K562 (cell line): ENCODE results near the gene ATP6V0E1. TPM values are rescaled to one million over a fixed set of nuclear protein-coding genes. Genes with fewer than 3 reads are reported as not detected.

Experiments used
- CC2D1A ChIP-seq: fragments of 450-650 bp; IDR thresholded peaks from 2 replicates; pipeline ENCODE4 v1.6.1; 2017; ENCODE audit warnings: mild to moderate bottlenecking
- GTF2F1 ChIP-seq: IDR thresholded peaks from 2 replicates; pipeline ENCODE4 v1.6.1; 2011; ENCODE audit warnings: low read depth, low read length, improper control_type of control experiment
- HEY1 ChIP-seq: fragments of 250-450 bp; sonication (Bioruptor Pico); IDR thresholded peaks from 2 replicates; pipeline ENCODE4 v1.5.0; 2020; ENCODE audit warnings: mild to moderate bottlenecking, moderate library complexity, borderline replicate concordance
- KDM4B ChIP-seq, 2 experiments: fragments of 450-650 bp in 1 of 2; sonication (generic) in 1 of 2; IDR thresholded peaks; 2 replicates each; pipeline ENCODE4 v1.6.1; 2016 to 2017; ENCODE audit warnings: borderline replicate concordance in 2 of 2, antibody characterized with exemption in 1 of 2, low read depth in 1 of 2, mild to moderate bottlenecking in 1 of 2
- NFE2L1 ChIP-seq: fragments of 450-650 bp; IDR thresholded peaks from 2 replicates; pipeline ENCODE4 v1.6.1; 2016; ENCODE audit warnings: missing genetic modification characterization, low read depth, mild to moderate bottlenecking, missing compliant biosample characterization, moderate library complexity, borderline replicate concordance
- RBM17 ChIP-seq: fragments of 200-400 bp; formaldehyde crosslinking; IDR thresholded peaks from 2 replicates; pipeline ENCODE4 v1.6.1; 2017; ENCODE audit warnings: low read depth, mild to moderate bottlenecking, low read length, borderline replicate concordance
- SAP30 ChIP-seq: fragments of 200-600 bp; sonication (generic); IDR thresholded peaks from 2 replicates; pipeline ENCODE4 v1.6.1; 2012; ENCODE audit warnings: borderline replicate concordance, low read depth, mild to moderate bottlenecking, moderate library complexity, low read length, control low read depth, inconsistent platforms; ENCODE audit not compliant: insufficient read depth, poor library complexity, severe bottlenecking
- SMAD2 ChIP-seq: fragments of 150-350 bp; IDR thresholded peaks from 2 replicates; pipeline ENCODE4 v1.6.1; 2014; ENCODE audit warnings: low read depth, mild to moderate bottlenecking, low read length
- THRA ChIP-seq: fragments of 450-650 bp; IDR thresholded peaks from 2 replicates; pipeline ENCODE4 v1.6.1; 2017; ENCODE audit warnings: mild to moderate bottlenecking, moderate library complexity
- ZNF23 ChIP-seq: fragments of 250-450 bp; sonication (Bioruptor Pico); IDR thresholded peaks from 2 replicates; pipeline ENCODE4 v1.4.0; 2020; ENCODE audit warnings: mild to moderate bottlenecking
- ZNF347 ChIP-seq: fragments of 450-650 bp; formaldehyde crosslinking; IDR thresholded peaks from 2 replicates; pipeline ENCODE4 v1.4.0; 2020; ENCODE audit warnings: low read depth, mild to moderate bottlenecking, moderate library complexity
- ZNF384 ChIP-seq: IDR thresholded peaks from 2 replicates; pipeline ENCODE4 v1.6.1; 2012; ENCODE audit warnings: low read depth, low read length, improper control_type of control experiment
- polyA plus RNA-seq, 8 experiments: library from polyadenylated mRNA; depleted of rRNA in 4 of 8; stranded (reverse) in 5 of 8; unstranded in 3 of 8; fragments of >200 nt; fragmentation: Nextera tagmentation in 2 of 8; fragmentation: Illumina TruSeq in 1 of 8; extraction: Ambion mirVana in 2 of 8; extraction: Trizol in 1 of 8; gene quantifications; 2 replicates each; pipeline versions ENCODE4 v1.2.1 to v1.2.3, GENCODE V29; 2011 to 2014; ENCODE audit warnings: inconsistent platforms in 1 of 8, missing spikeins in 1 of 8
- total RNA-seq, 7 experiments: library from RNA; depleted of rRNA in 6 of 7; stranded (reverse); fragments of >200 nt in 6 of 7; fragmentation: Illumina TruSeq in 2 of 7; extraction: Trizol in 2 of 7; gene quantifications; 2 replicates each; pipeline versions ENCODE4 v1.2.1 to v1.2.3, GENCODE V29; 2011 to 2021; ENCODE audit warnings: low replicate concordance in 1 of 7
- TF ChIP-seq, protein P1 (sequence below): fragments of 250-450 bp; sonication (Bioruptor Pico); IDR thresholded peaks from 2 replicates; pipeline ENCODE4 v1.8.0; 2022; ENCODE audit warnings: moderate library complexity, mild to moderate bottlenecking, inconsistent platforms
- TF ChIP-seq, protein P2 (sequence below): fragments of 250-450 bp; sonication (Bioruptor Pico); IDR thresholded peaks from 2 replicates; pipeline ENCODE4 v1.4.0; 2020; ENCODE audit warnings: borderline replicate concordance
- TF ChIP-seq, protein P3 (sequence below): fragments of 250-450 bp; sonication (Bioruptor Pico); IDR thresholded peaks from 2 replicates; pipeline ENCODE4 v1.4.0; 2020; ENCODE audit warnings: mild to moderate bottlenecking, moderate library complexity
- TF ChIP-seq, protein P4 (sequence below): fragments of 450-650 bp; IDR thresholded peaks from 2 replicates; pipeline ENCODE4 v1.6.1; 2016; ENCODE audit warnings: antibody characterized with exemption
- TF ChIP-seq, protein P5 (sequence below): sonication (generic); formaldehyde crosslinking; IDR thresholded peaks from 2 replicates; pipeline ENCODE4 v1.8.0; 2022; ENCODE audit warnings: mild to moderate bottlenecking, missing genetic modification reagents

Gene ATP6V0E1
- total and polyA plus RNA-seq, 9 of the 15 experiments (the other 6 are each of a cell fraction or from before 2014, with no cell fraction given): 63.8 to 395 (median 112) TPM

- no peak for TF ChIP-seq THRA
- no peak for TF ChIP-seq ZNF23
- no peak for TF ChIP-seq NFE2L1 (tag)
- TF ChIP-seq SAP30: peak; percentile 96
- TF ChIP-seq KDM4B (IDR thresholded peaks at IDR 0.05; ENCODE audit: borderline replicate concordance in 2 of 2, low read depth in 1 of 2): peak in 1 of 2 experiments; percentile 86; a peak in 1 of 4 replicates
- no peak for TF ChIP-seq GTF2F1
- TF ChIP-seq, protein P1, sequence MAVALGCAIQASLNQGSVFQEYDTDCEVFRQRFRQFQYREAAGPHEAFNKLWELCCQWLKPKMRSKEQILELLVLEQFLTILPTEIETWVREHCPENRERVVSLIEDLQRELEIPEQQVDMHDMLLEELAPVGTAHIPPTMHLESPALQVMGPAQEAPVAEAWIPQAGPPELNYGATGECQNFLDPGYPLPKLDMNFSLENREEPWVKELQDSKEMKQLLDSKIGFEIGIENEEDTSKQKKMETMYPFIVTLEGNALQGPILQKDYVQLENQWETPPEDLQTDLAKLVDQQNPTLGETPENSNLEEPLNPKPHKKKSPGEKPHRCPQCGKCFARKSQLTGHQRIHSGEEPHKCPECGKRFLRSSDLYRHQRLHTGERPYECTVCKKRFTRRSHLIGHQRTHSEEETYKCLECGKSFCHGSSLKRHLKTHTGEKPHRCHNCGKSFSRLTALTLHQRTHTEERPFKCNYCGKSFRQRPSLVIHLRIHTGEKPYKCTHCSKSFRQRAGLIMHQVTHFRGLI (CRISPR knock-in tag): no peak
- no peak for TF ChIP-seq CC2D1A
- TF ChIP-seq, protein P2, sequence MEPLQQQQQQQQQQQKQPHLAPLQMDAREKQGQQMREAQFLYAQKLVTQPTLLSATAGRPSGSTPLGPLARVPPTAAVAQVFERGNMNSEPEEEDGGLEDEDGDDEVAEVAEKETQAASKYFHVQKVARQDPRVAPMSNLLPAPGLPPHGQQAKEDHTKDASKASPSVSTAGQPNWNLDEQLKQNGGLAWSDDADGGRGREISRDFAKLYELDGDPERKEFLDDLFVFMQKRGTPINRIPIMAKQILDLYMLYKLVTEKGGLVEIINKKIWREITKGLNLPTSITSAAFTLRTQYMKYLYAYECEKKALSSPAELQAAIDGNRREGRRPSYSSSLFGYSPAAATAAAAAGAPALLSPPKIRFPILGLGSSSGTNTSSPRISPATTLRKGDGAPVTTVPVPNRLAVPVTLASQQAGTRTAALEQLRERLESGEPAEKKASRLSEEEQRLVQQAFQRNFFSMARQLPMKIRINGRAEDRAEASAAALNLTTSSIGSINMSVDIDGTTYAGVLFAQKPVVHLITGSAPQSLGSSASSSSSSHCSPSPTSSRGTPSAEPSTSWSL (CRISPR knock-in tag): no peak
- TF ChIP-seq RBM17: no peak
- no peak for TF ChIP-seq ZNF347 (CRISPR knock-in tag)
- TF ChIP-seq, protein P3, sequence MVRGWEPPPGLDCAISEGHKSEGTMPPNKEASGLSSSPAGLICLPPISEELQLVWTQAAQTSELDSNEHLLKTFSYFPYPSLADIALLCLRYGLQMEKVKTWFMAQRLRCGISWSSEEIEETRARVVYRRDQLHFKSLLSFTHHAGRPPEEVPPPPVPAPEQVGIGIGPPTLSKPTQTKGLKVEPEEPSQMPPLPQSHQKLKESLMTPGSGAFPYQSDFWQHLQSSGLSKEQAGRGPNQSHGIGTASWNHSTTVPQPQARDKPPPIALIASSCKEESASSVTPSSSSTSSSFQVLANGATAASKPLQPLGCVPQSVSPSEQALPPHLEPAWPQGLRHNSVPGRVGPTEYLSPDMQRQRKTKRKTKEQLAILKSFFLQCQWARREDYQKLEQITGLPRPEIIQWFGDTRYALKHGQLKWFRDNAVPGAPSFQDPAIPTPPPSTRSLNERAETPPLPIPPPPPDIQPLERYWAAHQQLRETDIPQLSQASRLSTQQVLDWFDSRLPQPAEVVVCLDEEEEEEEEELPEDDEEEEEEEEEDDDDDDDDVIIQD: no peak
- TF ChIP-seq, protein P4, sequence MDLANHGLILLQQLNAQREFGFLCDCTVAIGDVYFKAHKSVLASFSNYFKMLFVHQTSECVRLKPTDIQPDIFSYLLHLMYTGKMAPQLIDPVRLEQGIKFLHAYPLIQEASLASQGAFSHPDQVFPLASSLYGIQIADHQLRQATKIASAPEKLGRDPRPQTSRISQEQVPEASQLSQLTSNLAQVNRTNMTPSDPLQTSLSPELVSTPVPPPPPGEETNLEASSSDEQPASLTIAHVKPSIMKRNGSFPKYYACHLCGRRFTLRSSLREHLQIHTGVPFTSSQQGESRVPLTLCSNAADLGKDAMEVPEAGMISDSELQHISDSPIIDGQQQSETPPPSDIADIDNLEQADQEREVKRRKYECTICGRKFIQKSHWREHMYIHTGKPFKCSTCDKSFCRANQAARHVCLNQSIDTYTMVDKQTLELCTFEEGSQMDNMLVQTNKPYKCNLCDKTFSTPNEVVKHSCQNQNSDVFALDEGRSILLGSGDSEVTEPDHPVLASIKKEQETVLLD: no peak
- TF ChIP-seq HEY1 (CRISPR knock-in tag): no peak
- TF ChIP-seq, protein P5, sequence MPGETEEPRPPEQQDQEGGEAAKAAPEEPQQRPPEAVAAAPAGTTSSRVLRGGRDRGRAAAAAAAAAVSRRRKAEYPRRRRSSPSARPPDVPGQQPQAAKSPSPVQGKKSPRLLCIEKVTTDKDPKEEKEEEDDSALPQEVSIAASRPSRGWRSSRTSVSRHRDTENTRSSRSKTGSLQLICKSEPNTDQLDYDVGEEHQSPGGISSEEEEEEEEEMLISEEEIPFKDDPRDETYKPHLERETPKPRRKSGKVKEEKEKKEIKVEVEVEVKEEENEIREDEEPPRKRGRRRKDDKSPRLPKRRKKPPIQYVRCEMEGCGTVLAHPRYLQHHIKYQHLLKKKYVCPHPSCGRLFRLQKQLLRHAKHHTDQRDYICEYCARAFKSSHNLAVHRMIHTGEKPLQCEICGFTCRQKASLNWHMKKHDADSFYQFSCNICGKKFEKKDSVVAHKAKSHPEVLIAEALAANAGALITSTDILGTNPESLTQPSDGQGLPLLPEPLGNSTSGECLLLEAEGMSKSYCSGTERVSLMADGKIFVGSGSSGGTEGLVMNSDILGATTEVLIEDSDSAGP (CRISPR knock-in tag): no peak
- no peak for TF ChIP-seq SMAD2
- TF ChIP-seq ZNF384: no peak
Measured at GRCh38 chr5:173055983-173056782, 72.6 kb downstream of the ATP6V0E1 start, which contains the start of gene CREBRF (continued).
